A549 (cell line): ENCODE results near the gene TRABD. TPM values are rescaled to one million over a fixed set of nuclear protein-coding genes. Genes with fewer than 3 reads are reported as not detected.

Source experiments
- ATAC-seq, 2 experiments: fragments of 200-7000 bp in 1 of 2; fragments of >200 bp in 1 of 2; cut with Nextera tagmentation in 1 of 2; cut with Tn5 transposase in 1 of 2; 3 replicates each; pipeline versions ENCODE4 v1.8.0 to v1.9.1; 2018 to 2020; ENCODE audit warnings: mild to moderate bottlenecking in 1 of 2, moderate library complexity in 1 of 2
- CTCF ChIA-PET: fragments of 300-600 bp; sonication (Branson Sonifier 250); formaldehyde crosslinking; extraction: SDS; loops from one replicate; lab custom pipeline; 2021; ENCODE audit warnings: antibody characterized with exemption, inconsistent platforms; lab: Yijun Ruan, JAX
- POLR2A ChIA-PET: fragments of 350-600 bp; formaldehyde crosslinking; extraction: SDS; loops from one replicate; lab custom pipeline; 2021; ENCODE audit warnings: antibody characterized with exemption, inconsistent platforms; lab: Yijun Ruan, JAX
- DNase-seq, 2 experiments: peaks; one replicate each; pipeline versions ENCODE4 v3.0.0 to v3.0.0-alpha.2; 2011 to 2016; ENCODE audit warnings: low read depth in 1 of 2, low spot score in 1 of 2
- FAIRE-seq: peaks from 2 replicates; lab custom pipeline; 2011; peaks lifted over from hg19 to GRCh38; lab: Jason Lieb, UNC
- H3K27ac ChIP-seq, 2 experiments: fragments of >200 bp; sonication (Bioruptor Twin); formaldehyde crosslinking; 3 replicates each; pipeline ENCODE4 v1.5.1; 2016 to 2017
- H3K4me1 ChIP-seq: fragments of >200 bp; sonication (Bioruptor Twin); formaldehyde crosslinking; 3 replicates; pipeline ENCODE4 v1.6.1; 2016
- H3K4me2 ChIP-seq: fragments of >200 bp; sonication (Bioruptor Twin); formaldehyde crosslinking; 3 replicates; pipeline ENCODE4 v1.6.1; 2016
- H3K4me3 ChIP-seq: fragments of >200 bp; sonication (Bioruptor Twin); formaldehyde crosslinking; 3 replicates; pipeline ENCODE4 v1.5.1; 2016
- H3K9me3 ChIP-seq: fragments of >200 bp; sonication (Bioruptor Twin); formaldehyde crosslinking; 3 replicates; pipeline ENCODE4 v1.6.1; 2016
- CBX2 ChIP-seq: fragments of 200-600 bp; sonication (generic); IDR thresholded peaks from 2 replicates; pipeline ENCODE4 v1.6.1; 2016; ENCODE audit warnings: low read depth, mild to moderate bottlenecking, borderline replicate concordance
- CTCF ChIP-seq: fragments of >200 bp; sonication (Bioruptor Twin); formaldehyde crosslinking; IDR thresholded peaks from 3 replicates; pipeline ENCODE4 v1.5.1; 2016
- FOSB ChIP-seq: fragments of 250-450 bp; sonication (Bioruptor Pico); IDR thresholded peaks from 2 replicates; pipeline ENCODE4 v1.5.0; 2020; ENCODE audit warnings: mild to moderate bottlenecking, moderate library complexity
- HEYL ChIP-seq: fragments of 250-450 bp; sonication (Bioruptor Pico); IDR thresholded peaks from 2 replicates; pipeline ENCODE4 v1.8.0; 2021; ENCODE audit warnings: mild to moderate bottlenecking, moderate library complexity
- HMGXB4 ChIP-seq: fragments of 250-450 bp; sonication (Bioruptor Pico); IDR thresholded peaks from 2 replicates; pipeline ENCODE4 v1.5.0; 2021; ENCODE audit warnings: mild to moderate bottlenecking, moderate library complexity, borderline replicate concordance
- HOXB13 ChIP-seq: fragments of 250-450 bp; sonication (Bioruptor Pico); IDR thresholded peaks from 2 replicates; pipeline ENCODE4 v1.5.0; 2020; ENCODE audit warnings: low read depth, mild to moderate bottlenecking, moderate library complexity
- MAFK ChIP-seq: fragments of 450-650 bp; IDR thresholded peaks from 2 replicates; pipeline ENCODE4 v1.6.1; 2014; ENCODE audit not compliant: partially characterized antibody
- MAX ChIP-seq: IDR thresholded peaks from 2 replicates; pipeline ENCODE4 v1.6.1; 2012
- MYC ChIP-seq: IDR thresholded peaks from 2 replicates; pipeline ENCODE4 v1.6.1; 2012; ENCODE audit warnings: mild to moderate bottlenecking, inconsistent platforms, low read length, improper control_type of control experiment, borderline replicate concordance
- NFE2L2 ChIP-seq: fragments of 150-350 bp; conservative IDR thresholded peaks from 2 replicates; pipeline ENCODE4 v1.6.1; 2014; ENCODE audit warnings: low read length
- NR3C1 ChIP-seq: fragments of >200 bp; sonication (Bioruptor Twin); formaldehyde crosslinking; IDR thresholded peaks from 3 replicates; pipeline ENCODE4 v1.6.1; 2017
- PHF8 ChIP-seq: fragments of 200-600 bp; sonication (generic); IDR thresholded peaks from 2 replicates; pipeline ENCODE4 v1.6.1; 2016; ENCODE audit warnings: low read depth, mild to moderate bottlenecking, antibody characterized with exemption, moderate library complexity, borderline replicate concordance
- POLR2AphosphoS2 ChIP-seq: conservative IDR thresholded peaks from 2 replicates; pipeline ENCODE4 v1.6.1; 2012; ENCODE audit warnings: low read length, improper control_type of control experiment, inconsistent platforms
- RAD21 ChIP-seq, 2 experiments: fragments of >200 bp in 1 of 2; sonication (Bioruptor Twin) in 1 of 2; formaldehyde crosslinking in 1 of 2; IDR thresholded peaks in 1 of 2; conservative IDR thresholded peaks in 1 of 2; 2 replicates in 1 of 2; 3 replicates in 1 of 2; pipeline ENCODE4 v1.6.1; 2012 to 2018; ENCODE audit warnings: inconsistent platforms in 1 of 2
- RARB ChIP-seq: fragments of 250-450 bp; sonication (Bioruptor Pico); IDR thresholded peaks from 2 replicates; pipeline ENCODE4 v1.8.0; 2021; ENCODE audit warnings: mild to moderate bottlenecking, moderate library complexity
- REST ChIP-seq: fragments of 200-600 bp; sonication (generic); IDR thresholded peaks from 2 replicates; pipeline ENCODE4 v1.6.1; 2016; ENCODE audit warnings: antibody characterized with exemption, mild to moderate bottlenecking, moderate library complexity
- SREBF2 ChIP-seq: fragments of 450-650 bp; IDR thresholded peaks from 2 replicates; pipeline ENCODE4 v1.6.1; 2014; ENCODE audit warnings: mild to moderate bottlenecking, moderate library complexity
- TFCP2L1 ChIP-seq: fragments of 250-450 bp; sonication (Bioruptor Pico); IDR thresholded peaks from 2 replicates; pipeline ENCODE4 v1.5.0; 2021; ENCODE audit warnings: mild to moderate bottlenecking
- ZNF302 ChIP-seq: fragments of 250-450 bp; sonication (Bioruptor Pico); IDR thresholded peaks from 2 replicates; pipeline ENCODE4 v1.9.0; 2021; ENCODE audit warnings: inconsistent platforms, mild to moderate bottlenecking, moderate library complexity
- ZSCAN20 ChIP-seq: fragments of 250-450 bp; sonication (Bioruptor Pico); IDR thresholded peaks from 2 replicates; pipeline ENCODE4 v1.8.0; 2022; ENCODE audit warnings: mild to moderate bottlenecking, moderate library complexity
- WGBS: methylation state at CpG from one replicate; pipeline ENCODE4 v1.1.6; 2017; ENCODE audit errors: missing lambda C conversion rate; 5-methylcytosine and 5-hydroxymethylcytosine counted together
- polyA plus RNA-seq, 4 experiments: library from polyadenylated mRNA; depleted of rRNA in 3 of 4; stranded (reverse); fragments of >200 nt; fragmentation: RNase III in 1 of 4; extraction: RNeasy Plus Mini Kit Qiagen cat#74134 plus additional on column Dnase treatment in 1 of 4; gene quantifications; 2 replicates in 3 of 4; 3 replicates in 1 of 4; pipeline ENCODE4 v1.2.3, GENCODE V29; 2011 to 2017

The TRABD gene
- polyA plus RNA-seq, 2 of the 4 experiments (the other 2 are of a cell fraction), result 14.8 to 30.4 TPM

- TF ChIP-seq SREBF2 (no peak), CBX2 (no peak), ZSCAN20 (CRISPR knock-in tag) (no peak), HEYL (CRISPR knock-in tag) (no peak), MAX (no peak)
Measured at GRCh38 chr22:50233223-50233622, 47.5 kb downstream of the TRABD start (continued).

GRCh38 chr22:50236731-50237409 is 51.2 kb downstream of the TRABD start:
- TF ChIP-seq HOXB13 (CRISPR knock-in tag) (no peak), RARB (CRISPR knock-in tag) (no peak), CTCF (peak; percentile 36; the same call in 2 of the 3 replicates), PHF8 (no peak), REST (no peak), NR3C1 (no peak), TFCP2L1 (CRISPR knock-in tag) (no peak), HMGXB4 (no peak), FOSB (CRISPR knock-in tag) (no peak), RAD21 (conservative IDR thresholded peaks at IDR 0.05 in 1 of 2, IDR thresholded peaks at IDR 0.05 in 1 of 2) (peak; percentile 24 to 27; a peak in 1 of 5 replicates), POLR2AphosphoS2 (no peak), NFE2L2 (no peak), MAFK (peak; percentile 37), MYC (no peak), ZNF302 (CRISPR knock-in tag) (no peak)
- ATAC-seq (peak; percentile 69 to 70; a peak in 4 of 6 replicates), FAIRE-seq (no peak), DNase-seq (peak; percentile 25 to 36)
- ChIA-PET POLR2A (no interaction called here), CTCF (interaction anchor here (0.5 to 2.7 kb wide), 11 partner anchors 9 to 306 kb away, joined by 3 to 25 read pairs (median 4); partner anchors contain the start of gene HDAC10)
- Histone ChIP-seq H3K4me1 (peaks cover 7% of the 10 kb centered on the region; the same call in 2 of the 3 replicates), H3K9me3 (no peaks in the 10 kb centered on the region), H3K27ac (no peak overlapping the region), H3K4me3 (no peak overlapping the region), H3K4me2 (no peak overlapping the region)
- 59% methylated on average over 11 of the region's 11 CpGs for WGBS
